IMR-90 (cell line): ENCODE measurements around the gene GPR35. TPM values are rescaled to one million over a fixed set of nuclear protein-coding genes. Genes with fewer than 3 reads are reported as not detected.

ENCODE experiments used
- ATAC-seq: fragments of 200-7000 bp; cut with Tn5 transposase; 2 replicates; pipeline ENCODE4 v1.9.1; 2020; ENCODE audit warnings: low read depth, mild to moderate bottlenecking, moderate library complexity
- BruUV-seq: library from RNA; stranded (reverse); fragments of 400-500 nt; replicated peaks from 2 replicates; lab custom pipeline; 2021; lab: Mats Ljungman, UMichigan
- CTCF ChIA-PET: fragments of 300-600 bp; formaldehyde crosslinking; extraction: SDS; loops from one replicate; lab custom pipeline; 2021; ENCODE audit warnings: antibody characterized with exemption; lab: Yijun Ruan, JAX
- POLR2A ChIA-PET: fragments of 300-600 bp; sonication (Branson Sonifier 250); formaldehyde crosslinking; loops from one replicate; lab custom pipeline; 2022; ENCODE audit warnings: antibody characterized with exemption; ENCODE audit not compliant: unreplicated experiment; lab: Charles Lee
- DNase-seq: peaks from one replicate; pipeline ENCODE4 v3.0.0; 2013
- H2AFZ ChIP-seq: replicated peaks from 2 replicates; pipeline ENCODE3; 2013; ENCODE audit warnings: low read length, mild to moderate bottlenecking; ENCODE audit not compliant: poor library complexity
- H2AK5ac ChIP-seq: 2 replicates; pipeline ENCODE4 v1.6.1; 2013; ENCODE audit warnings: low read depth, low read length, inconsistent platforms
- H2AK9ac ChIP-seq: replicated peaks from 2 replicates; pipeline ENCODE3; 2013; ENCODE audit warnings: mild to moderate bottlenecking, low read depth, low read length, moderate library complexity; ENCODE audit not compliant: poor library complexity
- H2BK120ac ChIP-seq: 2 replicates; pipeline ENCODE4 v1.6.1; 2013; ENCODE audit warnings: low read depth, low read length, inconsistent platforms
- H2BK15ac ChIP-seq: 3 replicates; pipeline ENCODE4 v1.6.1; 2013; ENCODE audit warnings: low read depth, low read length, inconsistent platforms
- H2BK20ac ChIP-seq: 2 replicates; pipeline ENCODE4 v1.6.1; 2013; ENCODE audit warnings: low read depth, mild to moderate bottlenecking, inconsistent platforms, low read length, moderate library complexity
- H2BK5ac ChIP-seq: 2 replicates; pipeline ENCODE4 v1.6.1; 2013; ENCODE audit warnings: mild to moderate bottlenecking, low read depth, low read length, inconsistent platforms; ENCODE audit not compliant: poor library complexity, severe bottlenecking
- H3K14ac ChIP-seq: replicated peaks from 2 replicates; pipeline ENCODE4 v1.6.1; 2013; ENCODE audit warnings: low read depth, low read length, inconsistent platforms
- H3K18ac ChIP-seq: 2 replicates; pipeline ENCODE4 v1.6.1; 2013; ENCODE audit warnings: low read depth, low read length, control low read depth
- H3K23ac ChIP-seq: 2 replicates; pipeline ENCODE4 v1.6.1; 2013; ENCODE audit warnings: low read depth, low read length, inconsistent platforms
- H3K27ac ChIP-seq: 2 replicates; pipeline ENCODE4 v1.5.1; 2013; ENCODE audit warnings: mild to moderate bottlenecking, control low read depth, low read length; ENCODE audit not compliant: insufficient read depth
- H3K27me3 ChIP-seq: 2 replicates; pipeline ENCODE4 v1.6.1; 2013; ENCODE audit warnings: low read length; ENCODE audit not compliant: control insufficient read depth, insufficient read depth
- H3K36me3 ChIP-seq: 2 replicates; pipeline ENCODE4 v1.6.1; 2013; ENCODE audit warnings: low read length, mixed read lengths; ENCODE audit not compliant: control insufficient read depth, insufficient read depth
- H3K4ac ChIP-seq: 2 replicates; pipeline ENCODE4 v1.6.1; 2013; ENCODE audit warnings: low read depth, low read length, inconsistent platforms
- H3K4me1 ChIP-seq: 2 replicates; pipeline ENCODE4 v1.6.1; 2013; ENCODE audit warnings: low read length, mixed read lengths; ENCODE audit not compliant: control insufficient read depth, insufficient read depth
- H3K4me2 ChIP-seq: 2 replicates; pipeline ENCODE4 v1.6.1; 2013; ENCODE audit warnings: low read depth, mild to moderate bottlenecking, control low read depth, low read length, moderate library complexity
- H3K4me3 ChIP-seq: 2 replicates; pipeline ENCODE4 v1.5.1; 2013; ENCODE audit warnings: low read depth, mild to moderate bottlenecking, control low read depth, low read length, moderate library complexity; ENCODE audit not compliant: insufficient read depth
- H3K56ac ChIP-seq: 2 replicates; pipeline ENCODE4 v1.6.1; 2013; ENCODE audit warnings: low read length, inconsistent platforms; ENCODE audit not compliant: insufficient read depth; ENCODE audit errors: extremely low read depth
- H3K79me1 ChIP-seq, 2 experiments: 2 replicates each; pipeline ENCODE4 v1.6.1; 2013; ENCODE audit warnings: low read length in 2 of 2, inconsistent platforms in 1 of 2, low read depth in 1 of 2
- H3K9ac ChIP-seq: 2 replicates; pipeline ENCODE4 v1.6.1; 2013; ENCODE audit warnings: low read depth, low read length, control low read depth
- H3K9me1 ChIP-seq: 2 replicates; pipeline ENCODE4 v1.6.1; 2013; ENCODE audit warnings: low read length, inconsistent platforms; ENCODE audit not compliant: insufficient read depth
- H3K9me3 ChIP-seq: 2 replicates; pipeline ENCODE4 v1.6.1; 2013; ENCODE audit warnings: low read length; ENCODE audit not compliant: control insufficient read depth, insufficient read depth
- H4K20me1 ChIP-seq: 2 replicates; pipeline ENCODE4 v1.6.1; 2013; ENCODE audit warnings: low read length, inconsistent platforms; ENCODE audit not compliant: insufficient read depth
- H4K5ac ChIP-seq: 2 replicates; pipeline ENCODE4 v1.6.1; 2013; ENCODE audit warnings: mild to moderate bottlenecking, low read depth, low read length, control low read depth
- H4K8ac ChIP-seq, 2 experiments: 2 replicates each; pipeline ENCODE4 v1.6.1; 2013; ENCODE audit warnings: low read depth in 2 of 2, low read length in 2 of 2, control low read depth in 1 of 2, inconsistent platforms in 1 of 2
- H4K91ac ChIP-seq: 2 replicates; pipeline ENCODE4 v1.6.1; 2013; ENCODE audit warnings: low read depth, low read length, inconsistent platforms; ENCODE audit not compliant: insufficient read depth
- BHLHE40 ChIP-seq: fragments of 150-350 bp; IDR thresholded peaks from 2 replicates; pipeline ENCODE4 v1.6.1; 2016; ENCODE audit warnings: mild to moderate bottlenecking, low read depth, low read length
- CEBPB ChIP-seq: IDR thresholded peaks from 2 replicates; pipeline ENCODE4 v1.6.1; 2012; ENCODE audit warnings: low read depth, low read length, improper control_type of control experiment
- CHD1 ChIP-seq: IDR thresholded peaks from 2 replicates; pipeline ENCODE4 v1.6.1; 2012; ENCODE audit warnings: low read depth, low read length, improper control_type of control experiment
- FOS ChIP-seq: fragments of 150-350 bp; IDR thresholded peaks from 2 replicates; pipeline ENCODE4 v1.6.1; 2016; ENCODE audit warnings: low read depth, low read length
- MAFK ChIP-seq: IDR thresholded peaks from 2 replicates; pipeline ENCODE4 v1.6.1; 2012; ENCODE audit warnings: low read depth, low read length, improper control_type of control experiment
- MAZ ChIP-seq: IDR thresholded peaks from 2 replicates; pipeline ENCODE4 v1.6.1; 2012; ENCODE audit warnings: low read depth, mild to moderate bottlenecking, low read length, improper control_type of control experiment, moderate library complexity, borderline replicate concordance
- MXI1 ChIP-seq: IDR thresholded peaks from 2 replicates; pipeline ENCODE4 v1.6.1; 2012; ENCODE audit warnings: low read depth, mild to moderate bottlenecking, low read length, moderate library complexity, borderline replicate concordance
- NFE2L2 ChIP-seq: fragments of 150-350 bp; IDR thresholded peaks from 2 replicates; pipeline ENCODE4 v1.6.1; 2016; ENCODE audit warnings: low read depth, mild to moderate bottlenecking, low read length
- POLR2A ChIP-seq: IDR thresholded peaks from 2 replicates; pipeline ENCODE4 v1.6.1; 2012; ENCODE audit warnings: mild to moderate bottlenecking, low read depth, low read length
- RAD21 ChIP-seq: IDR thresholded peaks from 2 replicates; pipeline ENCODE4 v1.6.1; 2012; ENCODE audit warnings: low read length, improper control_type of control experiment
- RCOR1 ChIP-seq: IDR thresholded peaks from 2 replicates; pipeline ENCODE4 v1.6.1; 2012; ENCODE audit warnings: mild to moderate bottlenecking, low read length, improper control_type of control experiment; ENCODE audit not compliant: insufficient replicate concordance
- WGBS, 2 experiments: methylation state at CpG; one replicate each; pipeline versions ENCODE4 v1.1.5 to v1.1.7; 2013; ENCODE audit warnings: missing lambda C conversion rate in 2 of 2; ENCODE audit not compliant: insufficient read length in 1 of 2; ENCODE audit errors: extremely low coverage in 2 of 2; 5-methylcytosine and 5-hydroxymethylcytosine counted together
- dilution Hi-C: fragments of 300-500 bp; cut with HindIII; formaldehyde crosslinking; loops from one replicate; pipeline ENCODE4 v1.14.3; 2018; ENCODE audit warnings: low sequenced_read_pairs; ENCODE audit not compliant: unreplicated experiment
- in situ Hi-C: fragments of 300-500 bp; cut with MboI; formaldehyde crosslinking; loops from 3 replicates; pipeline ENCODE4 v1.14.3; 2019; ENCODE audit warnings: low sequenced_read_pairs, inconsistent platforms, mixed read lengths
- intact Hi-C: fragments of 100-400 bp; cut with micrococcal nuclease; formaldehyde crosslinking; loops from 2 replicates; pipeline ENCODE4 v1.10.0; 2022
- polyA plus RNA-seq, 3 experiments: library from polyadenylated mRNA; depleted of rRNA; stranded (reverse); fragments of >200 nt; gene quantifications; 2 replicates each; pipeline ENCODE4 v1.2.3, GENCODE V29; 2012; ENCODE audit warnings: low replicate concordance in 1 of 3
- total RNA-seq: library from RNA; depleted of rRNA; stranded (reverse); fragments of >200 nt; gene quantifications from 2 replicates; pipeline ENCODE4 v1.2.3, GENCODE V29; 2012
- TF ChIP-seq, protein P1 (sequence below): fragments of 150-350 bp; IDR thresholded peaks from 2 replicates; pipeline ENCODE4 v1.6.1; 2017; ENCODE audit warnings: mild to moderate bottlenecking, antibody characterized with exemption, low read length, low read depth
- TF ChIP-seq, protein P2 (sequence below): conservative IDR thresholded peaks from 2 replicates; pipeline ENCODE4 v1.5.1; 2012; ENCODE audit warnings: mild to moderate bottlenecking, low read depth, low read length, improper control_type of control experiment

GPR35 gene
- total and polyA plus RNA-seq, 2 of the 4 experiments (the other 2 are of a cell fraction), result 0.31 TPM; not detected in 1

DNA sequence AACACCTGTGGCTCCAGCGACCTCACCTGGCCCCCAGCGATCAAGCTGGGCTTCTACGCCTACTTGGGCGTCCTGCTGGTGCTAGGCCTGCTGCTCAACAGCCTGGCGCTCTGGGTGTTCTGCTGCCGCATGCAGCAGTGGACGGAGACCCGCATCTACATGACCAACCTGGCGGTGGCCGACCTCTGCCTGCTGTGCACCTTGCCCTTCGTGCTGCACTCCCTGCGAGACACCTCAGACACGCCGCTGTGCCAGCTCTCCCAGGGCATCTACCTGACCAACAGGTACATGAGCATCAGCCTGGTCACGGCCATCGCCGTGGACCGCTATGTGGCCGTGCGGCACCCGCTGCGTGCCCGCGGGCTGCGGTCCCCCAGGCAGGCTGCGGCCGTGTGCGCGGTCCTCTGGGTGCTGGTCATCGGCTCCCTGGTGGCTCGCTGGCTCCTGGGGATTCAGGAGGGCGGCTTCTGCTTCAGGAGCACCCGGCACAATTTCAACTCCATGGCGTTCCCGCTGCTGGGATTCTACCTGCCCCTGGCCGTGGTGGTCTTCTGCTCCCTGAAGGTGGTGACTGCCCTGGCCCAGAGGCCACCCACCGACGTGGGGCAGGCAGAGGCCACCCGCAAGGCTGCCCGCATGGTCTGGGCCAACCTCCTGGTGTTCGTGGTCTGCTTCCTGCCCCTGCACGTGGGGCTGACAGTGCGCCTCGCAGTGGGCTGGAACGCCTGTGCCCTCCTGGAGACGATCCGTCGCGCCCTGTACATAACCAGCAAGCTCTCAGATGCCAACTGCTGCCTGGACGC, 4.9 kb downstream of the GPR35 start (continued):
- TF ChIP-seq FOS, result no peak

DNA sequence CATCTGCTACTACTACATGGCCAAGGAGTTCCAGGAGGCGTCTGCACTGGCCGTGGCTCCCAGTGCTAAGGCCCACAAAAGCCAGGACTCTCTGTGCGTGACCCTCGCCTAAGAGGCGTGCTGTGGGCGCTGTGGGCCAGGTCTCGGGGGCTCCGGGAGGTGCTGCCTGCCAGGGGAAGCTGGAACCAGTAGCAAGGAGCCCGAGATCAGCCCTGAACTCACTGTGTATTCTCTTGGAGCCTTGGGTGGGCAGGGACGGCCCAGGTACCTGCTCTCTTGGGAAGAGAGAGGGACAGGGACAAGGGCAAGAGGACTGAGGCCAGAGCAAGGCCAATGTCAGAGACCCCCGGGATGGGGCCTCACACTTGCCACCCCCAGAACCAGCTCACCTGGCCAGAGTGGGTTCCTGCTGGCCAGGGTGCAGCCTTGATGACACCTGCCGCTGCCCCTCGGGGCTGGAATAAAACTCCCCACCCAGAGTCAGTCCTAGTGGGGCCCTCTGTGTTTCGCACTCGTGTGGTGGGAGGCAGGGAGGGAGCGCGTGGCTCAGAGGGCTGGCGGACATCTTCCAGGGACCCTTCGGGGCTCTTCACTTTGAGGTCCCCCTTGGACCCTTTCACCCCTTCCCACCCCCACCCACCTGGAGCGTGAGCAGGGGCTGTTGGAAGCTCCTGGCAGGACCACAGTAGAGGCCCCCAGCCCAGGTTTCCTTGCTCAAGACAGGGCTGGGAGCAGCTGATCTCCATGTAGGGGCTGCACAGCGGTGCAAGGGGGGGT, 5.7 kb downstream of the GPR35 start:
- Histone ChIP-seq H2BK15ac (no peak overlapping the region), H2AK9ac (no peak overlapping the region), H2BK120ac (no peak overlapping the region), H3K36me3 (no peaks in the 10 kb centered on the region), H4K20me1 (no peaks in the 10 kb centered on the region), H3K27ac (no peak overlapping the region), H3K4me1 (peaks cover 2% of the 10 kb centered on the region; the same call in 1 of the 2 replicates), H2BK5ac (no peak overlapping the region), H3K18ac (no peak overlapping the region), H3K4me2 (no peak overlapping the region), H3K9ac (no peak overlapping the region), H4K5ac (no peak overlapping the region), H3K14ac (no peak overlapping the region), H3K23ac (no peak overlapping the region), H3K9me3 (peaks cover 11% of the 10 kb centered on the region), H3K79me1 (no peaks in the 10 kb centered on the region), H2AK5ac (no peak overlapping the region), H4K91ac (no peak overlapping the region), H3K9me1 (no peaks in the 10 kb centered on the region), H3K4me3 (no peak overlapping the region), H3K56ac (no peak overlapping the region), H4K8ac (no peak overlapping the region), H3K4ac (no peak overlapping the region), H2BK20ac (no peak overlapping the region), H3K27me3 (peaks cover 12% of the 10 kb centered on the region; the same call in 1 of the 2 replicates), H2AFZ (no peak overlapping the region)
- ATAC-seq, result no peak
- BruUV-seq, result no TSS peak
- dilution Hi-C loops (no loop called here), in situ Hi-C loops (no loop called here), intact Hi-C loops (no loop called here)
- DNase-seq, result no peak
- WGBS, 2 experiments, result 71% methylated on average over 7 of the region's 21 CpGs; no CpG with 5 or more reads in 1 of the 2 experiments
- CTCF ChIA-PET, result no interaction called here
- POLR2A ChIA-PET, result no interaction called here
- TF ChIP-seq RCOR1, result no peak
- no peak for TF ChIP-seq NFE2L2
- TF ChIP-seq RAD21, result no peak
- no peak for TF ChIP-seq MXI1
- TF ChIP-seq CEBPB, result no peak
- TF ChIP-seq, protein P1, sequence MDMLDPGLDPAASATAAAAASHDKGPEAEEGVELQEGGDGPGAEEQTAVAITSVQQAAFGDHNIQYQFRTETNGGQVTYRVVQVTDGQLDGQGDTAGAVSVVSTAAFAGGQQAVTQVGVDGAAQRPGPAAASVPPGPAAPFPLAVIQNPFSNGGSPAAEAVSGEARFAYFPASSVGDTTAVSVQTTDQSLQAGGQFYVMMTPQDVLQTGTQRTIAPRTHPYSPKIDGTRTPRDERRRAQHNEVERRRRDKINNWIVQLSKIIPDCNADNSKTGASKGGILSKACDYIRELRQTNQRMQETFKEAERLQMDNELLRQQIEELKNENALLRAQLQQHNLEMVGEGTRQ, result no peak
- no peak for TF ChIP-seq BHLHE40
- no peak for TF ChIP-seq MAFK
- TF ChIP-seq CHD1, result no peak
- no peak for TF ChIP-seq POLR2A
- TF ChIP-seq MAZ, result no peak
- TF ChIP-seq, protein P2, sequence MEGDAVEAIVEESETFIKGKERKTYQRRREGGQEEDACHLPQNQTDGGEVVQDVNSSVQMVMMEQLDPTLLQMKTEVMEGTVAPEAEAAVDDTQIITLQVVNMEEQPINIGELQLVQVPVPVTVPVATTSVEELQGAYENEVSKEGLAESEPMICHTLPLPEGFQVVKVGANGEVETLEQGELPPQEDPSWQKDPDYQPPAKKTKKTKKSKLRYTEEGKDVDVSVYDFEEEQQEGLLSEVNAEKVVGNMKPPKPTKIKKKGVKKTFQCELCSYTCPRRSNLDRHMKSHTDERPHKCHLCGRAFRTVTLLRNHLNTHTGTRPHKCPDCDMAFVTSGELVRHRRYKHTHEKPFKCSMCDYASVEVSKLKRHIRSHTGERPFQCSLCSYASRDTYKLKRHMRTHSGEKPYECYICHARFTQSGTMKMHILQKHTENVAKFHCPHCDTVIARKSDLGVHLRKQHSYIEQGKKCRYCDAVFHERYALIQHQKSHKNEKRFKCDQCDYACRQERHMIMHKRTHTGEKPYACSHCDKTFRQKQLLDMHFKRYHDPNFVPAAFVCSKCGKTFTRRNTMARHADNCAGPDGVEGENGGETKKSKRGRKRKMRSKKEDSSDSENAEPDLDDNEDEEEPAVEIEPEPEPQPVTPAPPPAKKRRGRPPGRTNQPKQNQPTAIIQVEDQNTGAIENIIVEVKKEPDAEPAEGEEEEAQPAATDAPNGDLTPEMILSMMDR, result no peak
- no peak for TF ChIP-seq FOS
